HG03025 (cell line): ENCODE measurements around the gene GMPR.
"Not testable (repeated sequence)": the region's sequence is repeated elsewhere in the genome, so short reads cannot be mapped to it uniquely, and the experiment has no call there.

ENCODE experiments used
- ATAC-seq: cut with Tn5 transposase; IDR thresholded peaks from one replicate; pipeline ENCODE4 v1.9.1; 2021; ENCODE audit warnings: mild to moderate bottlenecking, moderate library complexity; ENCODE audit not compliant: unreplicated experiment, low FRiP score

Gene GMPR

GRCh38 chr6:16224409-16224808, 14.0 kb upstream of the GMPR start:
- ATAC-seq, result no peak

DNA sequence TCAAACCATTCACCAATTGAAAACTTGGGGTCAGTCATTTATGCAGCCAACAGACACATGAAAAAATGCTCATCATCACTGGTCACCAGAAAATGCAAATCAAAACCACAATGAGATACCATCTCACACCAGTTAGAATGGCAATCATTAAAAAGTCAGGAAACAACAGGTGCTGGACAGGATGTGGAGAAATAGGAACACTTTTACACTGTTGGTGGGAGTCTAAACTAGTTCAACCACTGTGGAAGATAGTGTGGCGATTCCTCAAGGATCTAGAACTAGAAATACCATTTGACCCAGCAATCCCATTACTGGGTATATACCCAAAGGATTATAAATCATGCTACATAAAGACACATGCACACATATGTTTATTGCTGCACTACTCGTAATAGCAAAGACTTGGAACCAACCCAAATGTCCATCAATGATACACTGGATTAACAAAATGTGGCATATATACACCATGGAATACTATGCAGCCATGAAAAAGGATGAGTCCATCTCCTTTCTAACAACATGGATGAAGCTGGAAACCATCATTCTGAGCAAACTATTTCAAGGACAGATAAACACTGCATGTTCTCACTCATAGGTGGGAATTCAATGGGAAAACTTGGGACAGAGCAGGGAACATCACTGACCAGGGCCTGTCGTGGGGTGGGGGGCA, 13.2 kb upstream of the GMPR start:
- not testable (repeated sequence) for ATAC-seq

- ATAC-seq, result not testable (repeated sequence)
These were observed 12.0 kb upstream of the GMPR start for GRCh38 chr6:16226117-16227047.

DNA sequence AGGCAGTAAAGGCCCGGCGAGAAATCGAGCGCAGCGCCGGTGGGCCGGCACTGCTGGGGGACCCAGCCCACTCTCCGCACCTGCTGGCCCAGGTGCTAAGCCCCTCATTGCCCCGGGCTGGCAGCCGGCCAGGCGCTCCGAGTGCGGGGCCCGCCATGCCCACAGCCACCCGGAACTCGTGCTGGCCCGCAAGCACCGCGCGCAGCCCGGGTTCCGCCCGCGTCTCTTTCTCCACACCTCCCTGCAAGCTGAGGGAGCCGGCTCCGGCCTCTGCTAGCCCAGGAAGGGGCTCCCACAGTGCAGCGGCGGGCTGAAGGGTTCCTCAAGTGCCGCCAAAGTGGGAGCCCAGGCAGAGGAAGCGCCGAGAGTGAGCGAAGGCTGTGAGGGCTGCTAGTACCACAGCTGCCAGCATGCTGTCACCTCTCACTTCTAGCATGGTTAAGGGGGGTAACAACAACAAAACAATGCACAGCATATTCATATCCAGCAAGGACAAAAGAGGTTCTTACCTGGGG, 11.3 kb upstream of the GMPR start:
- ATAC-seq, result no peak

DNA sequence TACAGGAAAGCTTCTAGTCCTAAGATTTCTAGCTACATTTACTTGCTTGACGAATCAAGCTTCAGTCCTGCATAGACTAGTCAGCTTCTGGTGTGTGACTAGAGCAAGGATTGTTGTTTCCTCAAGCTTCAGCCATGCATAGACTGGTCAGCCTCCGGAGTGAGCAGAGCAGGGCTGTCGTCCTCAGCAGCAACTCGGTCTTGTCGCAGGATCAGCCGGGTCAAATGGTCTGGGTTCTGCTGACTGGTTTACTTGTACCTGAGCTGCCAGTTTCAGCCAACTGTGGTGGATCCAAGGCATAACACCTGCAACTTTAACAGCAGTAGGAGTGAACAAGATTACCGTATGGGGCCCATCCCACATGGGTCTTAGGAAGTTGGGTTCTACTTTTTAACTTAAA, 10.8 kb upstream of the GMPR start:
- ATAC-seq, result no peak

GRCh38 chr6:16228043-16228442, 10.3 kb upstream of the GMPR start:
- ATAC-seq, result no peak

DNA sequence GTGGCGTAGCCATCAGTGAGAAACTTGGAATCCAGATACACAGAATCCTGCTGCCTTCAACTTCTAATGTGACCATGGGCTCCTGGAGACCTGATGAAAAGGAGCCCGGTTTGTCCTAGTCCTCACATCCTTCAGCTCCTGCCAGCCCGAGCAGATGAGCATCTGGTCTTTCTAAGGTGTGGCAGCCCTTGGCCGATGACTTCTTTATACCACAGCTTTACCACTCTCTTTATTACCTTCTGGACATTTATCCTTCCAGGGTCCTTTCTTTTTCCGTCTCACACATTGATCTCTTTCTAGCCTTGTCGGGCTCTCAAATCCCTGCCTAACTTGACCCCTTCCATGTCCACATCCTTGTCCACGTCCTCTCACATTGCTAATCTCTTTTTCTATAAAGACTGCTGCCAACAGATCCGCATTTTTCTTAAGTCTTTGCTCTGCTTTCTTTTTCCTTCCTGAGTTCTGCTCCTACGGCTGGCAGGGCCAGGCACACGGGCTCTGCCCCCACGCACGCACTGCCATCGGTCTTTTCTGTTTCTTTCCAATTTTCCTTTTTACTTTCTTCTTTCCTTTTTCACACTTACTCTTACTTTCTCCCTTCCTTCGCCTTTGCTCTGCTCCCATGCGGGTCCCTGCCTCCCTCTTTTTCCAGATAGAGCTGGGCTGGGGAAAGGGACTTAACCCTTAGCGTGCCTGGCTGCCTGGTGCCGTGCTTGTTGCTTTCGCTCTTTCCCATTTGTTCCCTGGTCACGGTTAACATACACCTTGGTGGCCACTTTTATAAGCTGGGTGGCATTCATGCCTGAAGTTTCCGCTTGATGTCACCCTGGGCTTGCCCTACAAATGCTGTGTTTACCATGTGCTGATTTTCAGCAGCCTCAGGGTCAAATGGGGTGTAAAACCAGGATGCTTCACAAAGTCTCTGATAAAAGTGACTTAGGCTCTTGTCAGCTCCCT, 9.4 kb upstream of the GMPR start:
- ATAC-seq, result no peak

DNA sequence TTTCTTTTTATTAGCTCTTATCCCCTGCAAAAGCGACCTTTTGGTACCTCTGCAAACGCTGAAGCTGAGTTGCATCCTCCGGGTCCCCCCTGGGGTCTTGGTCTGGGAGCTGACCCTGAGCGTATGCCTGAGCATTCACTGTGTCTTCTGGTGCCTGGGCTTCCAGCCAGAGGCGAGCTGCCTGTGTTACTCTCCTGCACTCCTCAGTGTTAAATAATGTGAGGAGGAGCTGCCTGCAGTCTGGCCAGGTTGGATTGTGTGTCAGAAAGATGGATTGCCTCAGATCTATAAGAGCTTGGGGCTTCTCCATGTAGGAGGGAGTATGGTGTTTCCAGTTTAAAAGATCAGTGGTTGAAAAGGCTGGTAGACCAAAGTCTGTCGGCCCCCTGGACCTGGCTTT, 8.7 kb upstream of the GMPR start:
- no peak for ATAC-seq

DNA sequence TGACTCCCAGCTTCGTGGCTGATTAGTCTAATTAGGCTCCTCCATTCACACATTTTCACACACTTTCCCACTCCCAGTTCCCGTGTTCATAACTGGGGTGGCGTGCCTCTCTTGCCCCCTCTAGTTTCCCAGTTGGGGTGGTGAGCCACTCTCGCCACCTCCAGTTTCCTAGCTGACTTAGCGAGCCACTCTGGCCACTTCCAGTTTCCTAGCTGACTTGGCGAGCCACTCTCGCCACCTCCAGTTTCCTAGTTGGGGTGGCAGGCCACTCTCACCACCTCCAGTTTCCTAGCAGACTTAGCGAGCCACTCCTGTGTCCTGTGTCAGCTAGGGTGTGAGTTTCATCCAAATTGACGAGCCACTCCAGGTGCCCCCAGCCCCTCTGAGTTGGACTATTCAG, 7.4 kb upstream of the GMPR start:
- no peak for ATAC-seq

GRCh38 chr6:16232086-16232485, 6.3 kb upstream of the GMPR start:
- no peak for ATAC-seq

- no peak for ATAC-seq
These were observed 2.3 kb upstream of the GMPR start for GRCh38 chr6:16236009-16236501.

GRCh38 chr6:16236631-16237199, 1.7 kb upstream of the GMPR start:
- ATAC-seq, result no peak

GRCh38 chr6:16237242-16237641, 1.1 kb upstream of the GMPR start:
- ATAC-seq, result no peak

DNA sequence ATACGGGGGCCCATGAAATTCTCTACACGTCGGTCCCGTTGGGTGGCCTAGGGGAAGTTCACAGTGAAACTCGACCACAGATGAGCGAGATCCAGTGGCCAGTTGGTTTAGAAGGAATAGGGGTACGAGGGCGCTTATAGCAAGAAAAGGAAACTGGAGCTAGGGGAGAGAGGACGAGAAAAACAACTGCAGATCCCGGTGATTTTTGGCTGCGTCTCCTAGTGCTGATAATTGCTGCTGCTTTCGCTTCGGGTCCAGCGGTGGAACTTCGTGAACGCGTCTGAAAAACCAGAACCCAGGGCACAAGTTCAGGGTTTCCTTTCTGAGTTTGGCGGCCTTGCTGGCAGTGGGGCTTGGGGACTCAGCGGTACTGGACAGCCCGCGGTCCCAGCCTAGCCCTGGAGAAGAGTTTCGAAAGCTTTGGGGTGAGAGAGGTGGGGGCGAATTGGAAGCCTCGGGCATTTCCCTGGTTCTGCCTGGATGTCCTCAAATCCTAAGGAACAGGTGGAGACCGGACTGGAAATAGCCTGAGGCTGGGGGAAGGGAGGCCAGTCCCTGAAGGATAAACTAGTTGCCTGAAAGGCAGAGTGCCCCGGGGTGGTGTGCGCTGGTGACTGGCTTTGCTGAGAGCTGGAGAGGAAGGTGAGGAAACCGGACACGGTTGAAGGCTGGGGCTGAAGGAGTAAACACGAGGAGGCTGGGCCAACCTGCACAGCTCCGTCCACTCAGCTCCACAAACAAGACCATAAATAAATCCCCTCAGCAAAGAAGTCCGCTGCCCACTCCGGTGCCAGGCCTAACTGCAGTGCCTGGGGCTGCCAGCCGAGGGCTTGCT, 793 bp downstream of the GMPR start:
- ATAC-seq, result no peak

- ATAC-seq, result no peak
These were observed 1.4 kb downstream of the GMPR start for GRCh38 chr6:16239798-16240123.

DNA sequence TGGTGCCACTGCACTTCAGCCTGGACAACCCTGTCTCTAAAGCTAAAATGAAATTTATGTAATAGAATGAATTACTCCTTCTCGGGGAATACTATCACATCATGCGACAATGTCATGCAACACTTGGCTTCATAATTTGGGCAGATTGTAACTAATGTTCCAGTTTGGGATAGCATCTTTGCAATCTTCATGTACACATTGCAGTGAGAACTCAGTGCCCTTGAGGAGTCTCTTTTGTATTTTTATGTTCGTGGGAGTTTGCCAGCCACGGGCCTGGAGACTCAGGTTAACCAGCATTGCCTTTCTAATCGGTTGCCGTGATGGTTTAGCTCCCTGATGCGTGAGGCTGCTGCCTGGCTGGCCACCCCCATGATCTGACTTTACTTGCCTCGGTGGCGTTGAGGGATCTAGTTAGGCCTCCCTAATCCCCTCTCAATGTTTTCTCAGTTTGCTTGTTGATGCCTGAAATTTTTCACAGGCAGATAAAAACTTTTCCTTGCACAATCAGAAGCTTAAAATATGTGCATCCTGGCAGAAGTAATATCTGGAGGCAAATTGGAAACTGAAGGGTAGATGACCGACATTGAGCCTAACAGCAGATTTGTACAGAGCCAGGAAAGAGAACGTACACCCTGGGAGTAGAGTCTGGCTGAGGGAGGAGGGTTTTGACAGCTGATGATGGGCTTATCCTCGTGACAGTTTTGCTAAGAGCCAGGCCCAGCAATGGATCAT, 2.4 kb downstream of the GMPR start:
- no peak for ATAC-seq

GRCh38 chr6:16241321-16241689, 2.9 kb downstream of the GMPR start:
- no peak for ATAC-seq

- ATAC-seq, result no peak
These were observed 4.7 kb downstream of the GMPR start for GRCh38 chr6:16243055-16243454.

GRCh38 chr6:16243664-16244063, 5.3 kb downstream of the GMPR start:
- ATAC-seq, result no peak
